Measurements from ENCODE around the gene USP24. TPM values are rescaled to one million over a fixed set of nuclear protein-coding genes. Genes with fewer than 3 reads are reported as not detected.

USP24 gene
- total RNA-seq, 1 donor, result 43.1 TPM

DNA sequence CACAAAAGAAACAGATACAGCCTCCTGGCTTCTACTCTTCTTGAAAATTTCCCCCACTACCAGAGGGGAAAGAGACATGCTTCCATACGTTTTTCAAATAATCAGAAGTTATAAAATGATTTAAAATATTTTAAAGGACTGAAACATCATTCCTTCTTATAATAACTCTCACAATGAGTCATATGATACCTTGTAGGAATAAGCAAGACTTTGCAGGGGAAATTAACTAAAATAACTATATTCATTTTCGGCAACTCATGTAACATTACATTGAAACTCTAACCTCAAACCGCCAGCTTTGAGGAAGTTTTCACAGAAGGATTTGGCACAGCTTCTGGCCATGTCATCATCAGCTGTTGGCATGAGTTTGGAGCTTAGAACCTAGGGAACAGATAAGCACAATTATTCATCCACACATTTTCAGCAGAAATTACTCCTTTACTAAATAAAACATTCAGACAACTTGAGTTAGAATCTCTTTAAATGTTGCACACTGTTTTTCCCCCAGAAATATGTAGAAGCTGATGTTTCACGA lies 85.9 kb downstream of the USP24 start:
- Histone ChIP-seq H3K4me3 (ENCODE audit: insufficient read depth, low read length) (no peak overlapping the region), H3K4me2 (ENCODE audit: insufficient read depth, low read length) (peak overlapping the region; percentile 6), H3K4me1 (ENCODE audit: insufficient read depth, low read length) (peaks cover 29% of the 10 kb centered on the region), H3K79me2 (ENCODE audit: insufficient read depth, low read length) (peaks cover 3% of the 10 kb centered on the region), H3K36me3 (ENCODE audit: insufficient read depth, low read length) (peaks cover 58% of the 10 kb centered on the region), H3K9me3 (ENCODE audit: low read depth, low read length) (no peaks in the 10 kb centered on the region), H3K27ac (ENCODE audit: low read depth, low read length) (peak overlapping the region; percentile 55), H2AFZ (ENCODE audit: low read length) (no peak overlapping the region), H4K20me1 (ENCODE audit: insufficient read depth, low read length) (no peaks in the 10 kb centered on the region), H3K27me3 (ENCODE audit: insufficient read depth, low read length) (no peaks in the 10 kb centered on the region)
- peak; percentile 80 for DNase-seq (ENCODE audit: insufficient read length, low spot score, missing footprints)
- TF ChIP-seq, protein P1, sequence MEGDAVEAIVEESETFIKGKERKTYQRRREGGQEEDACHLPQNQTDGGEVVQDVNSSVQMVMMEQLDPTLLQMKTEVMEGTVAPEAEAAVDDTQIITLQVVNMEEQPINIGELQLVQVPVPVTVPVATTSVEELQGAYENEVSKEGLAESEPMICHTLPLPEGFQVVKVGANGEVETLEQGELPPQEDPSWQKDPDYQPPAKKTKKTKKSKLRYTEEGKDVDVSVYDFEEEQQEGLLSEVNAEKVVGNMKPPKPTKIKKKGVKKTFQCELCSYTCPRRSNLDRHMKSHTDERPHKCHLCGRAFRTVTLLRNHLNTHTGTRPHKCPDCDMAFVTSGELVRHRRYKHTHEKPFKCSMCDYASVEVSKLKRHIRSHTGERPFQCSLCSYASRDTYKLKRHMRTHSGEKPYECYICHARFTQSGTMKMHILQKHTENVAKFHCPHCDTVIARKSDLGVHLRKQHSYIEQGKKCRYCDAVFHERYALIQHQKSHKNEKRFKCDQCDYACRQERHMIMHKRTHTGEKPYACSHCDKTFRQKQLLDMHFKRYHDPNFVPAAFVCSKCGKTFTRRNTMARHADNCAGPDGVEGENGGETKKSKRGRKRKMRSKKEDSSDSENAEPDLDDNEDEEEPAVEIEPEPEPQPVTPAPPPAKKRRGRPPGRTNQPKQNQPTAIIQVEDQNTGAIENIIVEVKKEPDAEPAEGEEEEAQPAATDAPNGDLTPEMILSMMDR (IDR thresholded peaks at IDR 0.05; ENCODE audit: extremely low read depth, low read depth, low read length), result no peak

DNA sequence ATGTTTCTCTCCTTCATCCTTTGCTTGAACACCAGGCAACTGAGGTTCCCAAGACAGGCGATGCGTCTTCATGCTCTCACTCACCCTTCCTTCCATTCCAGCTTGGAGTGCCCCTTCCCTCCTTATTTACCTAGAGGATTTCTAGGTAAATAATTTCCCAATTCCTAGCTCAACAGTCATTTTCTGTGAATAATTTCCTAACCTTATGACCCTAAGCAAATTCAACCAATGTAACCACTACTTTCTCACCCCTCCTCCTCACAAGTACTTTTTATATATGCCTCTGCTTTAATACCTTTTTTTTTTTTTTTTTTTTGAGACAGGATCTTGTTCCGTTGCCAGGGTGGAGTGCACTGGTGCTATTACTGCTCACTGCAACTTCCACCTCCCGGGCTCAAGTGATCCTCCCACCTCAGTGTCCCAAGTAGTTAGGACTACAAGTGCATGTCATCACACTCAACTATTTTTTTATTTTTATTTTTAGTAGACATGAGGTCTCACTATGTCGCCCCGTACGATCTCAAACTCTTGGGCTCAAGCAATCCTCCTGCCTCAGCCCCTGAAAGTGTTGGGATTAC lies 86.7 kb downstream of the USP24 start:
- TF ChIP-seq, protein P1 (IDR thresholded peaks at IDR 0.05; ENCODE audit: extremely low read depth, low read depth, low read length), result no peak
- Histone ChIP-seq H3K36me3 (ENCODE audit: insufficient read depth, low read length) (peaks cover 57% of the 10 kb centered on the region), H3K27ac (ENCODE audit: low read depth, low read length) (peak overlapping the region; percentile 55)

GRCh38 chr1:55127827-55128343 lies 87.3 kb downstream of the USP24 start:
- H3K4me3 ChIP-seq (ENCODE audit: insufficient read depth, low read length), result no peak overlapping the region
- H3K4me1 ChIP-seq (ENCODE audit: insufficient read depth, low read length), result peaks cover 29% of the 10 kb centered on the region
- H3K9me3 ChIP-seq (ENCODE audit: low read depth, low read length), result no peaks in the 10 kb centered on the region
- peaks cover 62% of the 10 kb centered on the region for H3K36me3 ChIP-seq (ENCODE audit: insufficient read depth, low read length)
- H3K79me2 ChIP-seq (ENCODE audit: insufficient read depth, low read length), result peaks cover 3% of the 10 kb centered on the region
- TF ChIP-seq, protein P1 (IDR thresholded peaks at IDR 0.05; ENCODE audit: extremely low read depth, low read depth, low read length), result no peak
- H2AFZ ChIP-seq (ENCODE audit: low read length), result no peak overlapping the region
- H3K4me2 ChIP-seq (ENCODE audit: insufficient read depth, low read length), result no peak overlapping the region
- peak; percentile 88 for DNase-seq (ENCODE audit: insufficient read length, low spot score, missing footprints)
- H4K20me1 ChIP-seq (ENCODE audit: insufficient read depth, low read length), result no peaks in the 10 kb centered on the region
- H3K27ac ChIP-seq (ENCODE audit: low read depth, low read length), result peak overlapping the region; percentile 4
- H3K27me3 ChIP-seq (ENCODE audit: insufficient read depth, low read length), result no peaks in the 10 kb centered on the region

More for the DNA sequence above, 86.7 kb downstream of the USP24 start:
- Histone ChIP-seq H3K4me1 (ENCODE audit: insufficient read depth, low read length) (peaks cover 29% of the 10 kb centered on the region), H3K79me2 (ENCODE audit: insufficient read depth, low read length) (peaks cover 3% of the 10 kb centered on the region), H3K9me3 (ENCODE audit: low read depth, low read length) (no peaks in the 10 kb centered on the region), H3K4me3 (ENCODE audit: insufficient read depth, low read length) (no peak overlapping the region), H3K4me2 (ENCODE audit: insufficient read depth, low read length) (no peak overlapping the region), H4K20me1 (ENCODE audit: insufficient read depth, low read length) (no peaks in the 10 kb centered on the region), H2AFZ (ENCODE audit: low read length) (no peak overlapping the region), H3K27me3 (ENCODE audit: insufficient read depth, low read length) (no peaks in the 10 kb centered on the region)
- DNase-seq (ENCODE audit: insufficient read length, low spot score, missing footprints), result no peak

- Histone ChIP-seq H3K9me3 (ENCODE audit: low read depth, low read length) (no peaks in the 10 kb centered on the region), H3K27ac (ENCODE audit: low read depth, low read length) (no peak overlapping the region), H2AFZ (ENCODE audit: low read length) (no peak overlapping the region), H3K4me2 (ENCODE audit: insufficient read depth, low read length) (no peak overlapping the region), H3K4me3 (ENCODE audit: insufficient read depth, low read length) (no peak overlapping the region), H3K79me2 (ENCODE audit: insufficient read depth, low read length) (peaks cover 3% of the 10 kb centered on the region), H3K27me3 (ENCODE audit: insufficient read depth, low read length) (no peaks in the 10 kb centered on the region), H3K4me1 (ENCODE audit: insufficient read depth, low read length) (peaks cover 16% of the 10 kb centered on the region), H3K36me3 (ENCODE audit: insufficient read depth, low read length) (peaks cover 81% of the 10 kb centered on the region), H4K20me1 (ENCODE audit: insufficient read depth, low read length) (no peaks in the 10 kb centered on the region)
- TF ChIP-seq, protein P1 (IDR thresholded peaks at IDR 0.05; ENCODE audit: extremely low read depth, low read depth, low read length), result no peak
- DNase-seq (ENCODE audit: insufficient read length, low spot score, missing footprints), result no peak
These were observed 90.7 kb downstream of the USP24 start for GRCh38 chr1:55124470-55124869.

Data from osteoblast (primary cell).